HG02588 (cell line): Measurements from ENCODE around the gene RASL10A.

Experiments used
- ATAC-seq: cut with Tn5 transposase; IDR thresholded peaks from one replicate; pipeline ENCODE4 v1.9.1; 2021; ENCODE audit warnings: mild to moderate bottlenecking, moderate library complexity; ENCODE audit not compliant: unreplicated experiment

Gene RASL10A

GRCh38 chr22:29270475-29271271 is 44.8 kb downstream of the RASL10A start:
- ATAC-seq, result no peak

GRCh38 chr22:29269731-29270474 is 45.6 kb downstream of the RASL10A start:
- no peak for ATAC-seq

- no peak for ATAC-seq
Measured at GRCh38 chr22:29269230-29269604, 46.3 kb downstream of the RASL10A start.

GRCh38 chr22:29268511-29269229 is 46.8 kb downstream of the RASL10A start:
- ATAC-seq, result peak; percentile 23

GRCh38 chr22:29267858-29268510 is 47.5 kb downstream of the RASL10A start, which contains the start of the genes EWSR1 and RHBDD3:
Gene EWSR1, plus strand, starts transcription at chr22:29268268. Its CDS starts 69 bp downstream, at chr22:29268337.
Gene RHBDD3, minus strand, starts transcription at chr22:29267981. Its CDS starts 2,355 bp downstream, at chr22:29265626.
- ATAC-seq, result peak; percentile 70

GRCh38 chr22:29267462-29267857 is 48.0 kb downstream of the RASL10A start:
- no peak for ATAC-seq

- no peak for ATAC-seq
Measured at GRCh38 chr22:29266564-29267461, 48.7 kb downstream of the RASL10A start.

GRCh38 chr22:29265929-29266328 is 49.6 kb downstream of the RASL10A start:
- no peak for ATAC-seq

GRCh38 chr22:29265305-29265704 is 50.2 kb downstream of the RASL10A start:
- no peak for ATAC-seq

- ATAC-seq, result no peak
Measured at GRCh38 chr22:29263791-29264276, 51.7 kb downstream of the RASL10A start.
